K562 (cell line): ENCODE measurements around the gene ZFYVE19. TPM values are rescaled to one million over a fixed set of nuclear protein-coding genes. Genes with fewer than 3 reads are reported as not detected.

ENCODE experiments used
- BHLHE40 ChIP-seq: IDR thresholded peaks from 2 replicates; pipeline ENCODE4 v1.6.1; 2011; ENCODE audit warnings: low read length, improper control_type of control experiment
- CEBPB ChIP-seq: fragments of 450-650 bp; IDR thresholded peaks from 2 replicates; pipeline ENCODE4 v1.6.1; 2016; ENCODE audit warnings: missing genetic modification characterization, missing compliant biosample characterization
- GTF2E2 ChIP-seq: fragments of 200-800 bp; sonication (Bioruptor generic); IDR thresholded peaks from 2 replicates; pipeline ENCODE4 v1.6.1; 2016; ENCODE audit warnings: missing genetic modification characterization, missing compliant biosample characterization
- RUNX1 ChIP-seq: sonication (generic); IDR thresholded peaks from 2 replicates; pipeline ENCODE4 v1.6.1; 2016; ENCODE audit warnings: antibody characterized with exemption, low read depth
- polyA plus RNA-seq, 8 experiments: library from polyadenylated mRNA; depleted of rRNA in 4 of 8; stranded (reverse) in 5 of 8; unstranded in 3 of 8; fragments of >200 nt; fragmentation: Nextera tagmentation in 2 of 8; fragmentation: Illumina TruSeq in 1 of 8; extraction: Ambion mirVana in 2 of 8; extraction: Trizol in 1 of 8; gene quantifications; 2 replicates each; pipeline versions ENCODE4 v1.2.1 to v1.2.3, GENCODE V29; 2011 to 2014; ENCODE audit warnings: inconsistent platforms in 1 of 8, missing spikeins in 1 of 8
- total RNA-seq, 7 experiments: library from RNA; depleted of rRNA in 6 of 7; stranded (reverse); fragments of >200 nt in 6 of 7; fragmentation: Illumina TruSeq in 2 of 7; extraction: Trizol in 2 of 7; gene quantifications; 2 replicates each; pipeline versions ENCODE4 v1.2.1 to v1.2.3, GENCODE V29; 2011 to 2021; ENCODE audit warnings: low replicate concordance in 1 of 7
- TF ChIP-seq, protein P1 (sequence below): fragments of 450-650 bp; IDR thresholded peaks from 2 replicates; pipeline ENCODE4 v1.6.1; 2016; ENCODE audit warnings: low read depth
- TF ChIP-seq, protein P2 (sequence below): sonication (generic); formaldehyde crosslinking; IDR thresholded peaks from 2 replicates; pipeline ENCODE4 v1.8.0; 2022; ENCODE audit warnings: mild to moderate bottlenecking, missing genetic modification reagents
- TF ChIP-seq, protein P3 (sequence below): fragments of 450-650 bp; IDR thresholded peaks from 2 replicates; pipeline ENCODE4 v1.6.1; 2016; ENCODE audit warnings: antibody characterized with exemption

Gene ZFYVE19
- total and polyA plus RNA-seq, 9 of the 15 experiments (the other 6 are each of a cell fraction or from before 2014, with no cell fraction given): 1.5 to 36.8 (median 19.9) TPM

DNA sequence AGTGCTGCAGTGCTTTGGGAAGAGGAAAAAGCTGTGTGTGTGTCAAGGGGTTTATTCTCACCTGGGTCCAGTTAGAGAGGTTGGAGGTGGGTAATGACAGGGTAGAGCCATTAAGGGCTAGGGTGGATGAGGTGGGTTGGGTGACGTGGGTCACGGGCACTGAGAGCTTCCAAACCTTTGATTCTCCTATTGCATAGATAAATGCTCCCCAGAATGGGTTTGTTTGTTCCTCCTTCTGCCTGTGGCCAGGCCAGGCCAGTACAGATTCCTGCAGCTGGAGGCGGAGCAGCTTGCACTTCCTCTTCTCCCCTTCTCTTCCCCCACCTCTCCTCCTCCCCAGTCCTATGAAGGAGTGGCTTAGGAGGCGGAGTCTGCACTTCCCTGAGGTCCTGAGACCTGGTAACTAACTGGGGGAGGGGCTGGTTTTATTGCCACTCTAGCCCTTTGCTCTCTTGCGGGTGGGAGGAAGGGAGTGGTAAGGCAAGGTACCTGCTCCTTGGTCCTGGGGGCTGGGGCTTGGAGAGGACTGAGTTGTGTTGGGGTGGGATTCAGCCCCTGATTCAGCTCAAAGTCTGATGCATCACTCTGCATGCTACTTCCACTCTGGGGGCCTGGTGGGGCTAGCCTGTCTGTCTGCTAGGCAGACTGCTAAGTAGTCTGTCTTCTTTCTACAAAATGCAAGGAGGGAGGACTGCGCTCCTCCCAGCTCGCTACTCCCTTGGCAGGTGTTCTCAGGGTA, 40.5 kb downstream of the ZFYVE19 start (continued):
- TF ChIP-seq BHLHE40: peak; percentile 29; the same call in 1 of the 2 replicates
- TF ChIP-seq, protein P1, sequence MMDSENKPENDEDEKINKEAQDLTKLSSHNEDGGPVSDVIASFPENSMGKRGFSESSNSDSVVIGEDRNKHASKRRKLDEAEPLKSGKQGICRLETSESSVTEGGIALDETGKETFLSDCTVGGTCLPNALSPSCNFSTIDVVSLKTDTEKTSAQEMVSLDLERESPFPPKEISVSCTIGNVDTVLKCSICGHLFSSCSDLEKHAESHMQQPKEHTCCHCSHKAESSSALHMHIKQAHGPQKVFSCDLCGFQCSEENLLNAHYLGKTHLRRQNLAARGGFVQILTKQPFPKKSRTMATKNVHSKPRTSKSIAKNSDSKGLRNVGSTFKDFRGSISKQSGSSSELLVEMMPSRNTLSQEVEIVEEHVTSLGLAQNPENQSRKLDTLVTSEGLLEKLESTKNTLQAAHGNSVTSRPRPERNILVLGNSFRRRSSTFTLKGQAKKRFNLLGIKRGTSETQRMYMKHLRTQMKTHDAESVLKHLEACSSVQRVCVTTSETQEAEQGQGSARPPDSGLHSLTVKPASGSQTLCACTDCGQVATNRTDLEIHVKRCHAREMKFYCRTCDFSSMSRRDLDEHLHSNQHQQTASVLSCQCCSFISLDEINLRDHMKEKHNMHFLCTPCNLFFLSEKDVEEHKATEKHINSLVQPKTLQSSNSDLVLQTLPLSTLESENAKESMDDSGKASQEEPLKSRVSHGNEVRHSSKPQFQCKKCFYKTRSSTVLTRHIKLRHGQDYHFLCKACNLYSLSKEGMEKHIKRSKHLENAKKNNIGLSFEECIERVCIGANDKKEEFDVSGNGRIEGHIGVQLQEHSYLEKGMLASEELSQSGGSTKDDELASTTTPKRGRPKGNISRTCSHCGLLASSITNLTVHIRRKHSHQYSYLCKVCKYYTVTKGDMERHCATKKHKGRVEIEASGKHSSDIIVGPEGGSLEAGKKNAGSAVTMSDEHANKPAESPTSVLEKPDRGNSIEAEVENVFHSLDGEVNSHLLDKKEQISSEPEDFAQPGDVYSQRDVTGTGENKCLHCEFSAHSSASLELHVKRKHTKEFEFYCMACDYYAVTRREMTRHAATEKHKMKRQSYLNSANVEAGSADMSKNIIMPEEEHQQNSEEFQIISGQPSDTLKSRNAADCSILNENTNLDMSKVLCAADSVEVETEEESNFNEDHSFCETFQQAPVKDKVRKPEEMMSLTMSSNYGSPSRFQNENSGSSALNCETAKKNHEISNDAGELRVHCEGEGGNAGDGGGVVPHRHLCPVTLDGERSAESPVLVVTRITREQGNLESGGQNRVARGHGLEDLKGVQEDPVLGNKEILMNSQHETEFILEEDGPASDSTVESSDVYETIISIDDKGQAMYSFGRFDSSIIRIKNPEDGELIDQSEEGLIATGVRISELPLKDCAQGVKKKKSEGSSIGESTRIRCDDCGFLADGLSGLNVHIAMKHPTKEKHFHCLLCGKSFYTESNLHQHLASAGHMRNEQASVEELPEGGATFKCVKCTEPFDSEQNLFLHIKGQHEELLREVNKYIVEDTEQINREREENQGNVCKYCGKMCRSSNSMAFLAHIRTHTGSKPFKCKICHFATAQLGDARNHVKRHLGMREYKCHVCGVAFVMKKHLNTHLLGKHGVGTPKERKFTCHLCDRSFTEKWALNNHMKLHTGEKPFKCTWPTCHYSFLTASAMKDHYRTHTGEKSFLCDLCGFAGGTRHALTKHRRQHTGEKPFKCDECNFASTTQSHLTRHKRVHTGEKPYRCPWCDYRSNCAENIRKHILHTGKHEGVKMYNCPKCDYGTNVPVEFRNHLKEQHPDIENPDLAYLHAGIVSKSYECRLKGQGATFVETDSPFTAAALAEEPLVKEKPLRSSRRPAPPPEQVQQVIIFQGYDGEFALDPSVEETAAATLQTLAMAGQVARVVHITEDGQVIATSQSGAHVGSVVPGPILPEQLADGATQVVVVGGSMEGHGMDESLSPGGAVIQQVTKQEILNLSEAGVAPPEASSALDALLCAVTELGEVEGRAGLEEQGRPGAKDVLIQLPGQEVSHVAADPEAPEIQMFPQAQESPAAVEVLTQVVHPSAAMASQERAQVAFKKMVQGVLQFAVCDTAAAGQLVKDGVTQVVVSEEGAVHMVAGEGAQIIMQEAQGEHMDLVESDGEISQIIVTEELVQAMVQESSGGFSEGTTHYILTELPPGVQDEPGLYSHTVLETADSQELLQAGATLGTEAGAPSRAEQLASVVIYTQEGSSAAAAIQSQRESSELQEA: no peak
- no peak for TF ChIP-seq RUNX1
- TF ChIP-seq, protein P2, sequence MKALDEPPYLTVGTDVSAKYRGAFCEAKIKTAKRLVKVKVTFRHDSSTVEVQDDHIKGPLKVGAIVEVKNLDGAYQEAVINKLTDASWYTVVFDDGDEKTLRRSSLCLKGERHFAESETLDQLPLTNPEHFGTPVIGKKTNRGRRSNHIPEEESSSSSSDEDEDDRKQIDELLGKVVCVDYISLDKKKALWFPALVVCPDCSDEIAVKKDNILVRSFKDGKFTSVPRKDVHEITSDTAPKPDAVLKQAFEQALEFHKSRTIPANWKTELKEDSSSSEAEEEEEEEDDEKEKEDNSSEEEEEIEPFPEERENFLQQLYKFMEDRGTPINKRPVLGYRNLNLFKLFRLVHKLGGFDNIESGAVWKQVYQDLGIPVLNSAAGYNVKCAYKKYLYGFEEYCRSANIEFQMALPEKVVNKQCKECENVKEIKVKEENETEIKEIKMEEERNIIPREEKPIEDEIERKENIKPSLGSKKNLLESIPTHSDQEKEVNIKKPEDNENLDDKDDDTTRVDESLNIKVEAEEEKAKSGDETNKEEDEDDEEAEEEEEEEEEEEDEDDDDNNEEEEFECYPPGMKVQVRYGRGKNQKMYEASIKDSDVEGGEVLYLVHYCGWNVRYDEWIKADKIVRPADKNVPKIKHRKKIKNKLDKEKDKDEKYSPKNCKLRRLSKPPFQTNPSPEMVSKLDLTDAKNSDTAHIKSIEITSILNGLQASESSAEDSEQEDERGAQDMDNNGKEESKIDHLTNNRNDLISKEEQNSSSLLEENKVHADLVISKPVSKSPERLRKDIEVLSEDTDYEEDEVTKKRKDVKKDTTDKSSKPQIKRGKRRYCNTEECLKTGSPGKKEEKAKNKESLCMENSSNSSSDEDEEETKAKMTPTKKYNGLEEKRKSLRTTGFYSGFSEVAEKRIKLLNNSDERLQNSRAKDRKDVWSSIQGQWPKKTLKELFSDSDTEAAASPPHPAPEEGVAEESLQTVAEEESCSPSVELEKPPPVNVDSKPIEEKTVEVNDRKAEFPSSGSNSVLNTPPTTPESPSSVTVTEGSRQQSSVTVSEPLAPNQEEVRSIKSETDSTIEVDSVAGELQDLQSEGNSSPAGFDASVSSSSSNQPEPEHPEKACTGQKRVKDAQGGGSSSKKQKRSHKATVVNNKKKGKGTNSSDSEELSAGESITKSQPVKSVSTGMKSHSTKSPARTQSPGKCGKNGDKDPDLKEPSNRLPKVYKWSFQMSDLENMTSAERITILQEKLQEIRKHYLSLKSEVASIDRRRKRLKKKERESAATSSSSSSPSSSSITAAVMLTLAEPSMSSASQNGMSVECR (CRISPR knock-in tag): 0 out of 2 replicates have a peak, but pooled peaks have one; percentile 25
- no peak for TF ChIP-seq GTF2E2 (tag)
- no peak for TF ChIP-seq CEBPB (tag)
- TF ChIP-seq, protein P3, sequence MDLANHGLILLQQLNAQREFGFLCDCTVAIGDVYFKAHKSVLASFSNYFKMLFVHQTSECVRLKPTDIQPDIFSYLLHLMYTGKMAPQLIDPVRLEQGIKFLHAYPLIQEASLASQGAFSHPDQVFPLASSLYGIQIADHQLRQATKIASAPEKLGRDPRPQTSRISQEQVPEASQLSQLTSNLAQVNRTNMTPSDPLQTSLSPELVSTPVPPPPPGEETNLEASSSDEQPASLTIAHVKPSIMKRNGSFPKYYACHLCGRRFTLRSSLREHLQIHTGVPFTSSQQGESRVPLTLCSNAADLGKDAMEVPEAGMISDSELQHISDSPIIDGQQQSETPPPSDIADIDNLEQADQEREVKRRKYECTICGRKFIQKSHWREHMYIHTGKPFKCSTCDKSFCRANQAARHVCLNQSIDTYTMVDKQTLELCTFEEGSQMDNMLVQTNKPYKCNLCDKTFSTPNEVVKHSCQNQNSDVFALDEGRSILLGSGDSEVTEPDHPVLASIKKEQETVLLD: no peak
